ENCODE measurements around the gene HIF3A. TPM values are rescaled to one million over a fixed set of nuclear protein-coding genes. Genes with fewer than 3 reads are reported as not detected.

HIF3A gene
- total RNA-seq, 1 experiment from 2014 or later = not detected

- ATAC-seq = no peak
- DNase-seq (ENCODE audit: low read depth, low spot score) = no peak
- no peaks in the 10 kb centered on the region for H3K9me3 ChIP-seq (ENCODE audit: control insufficient read depth, insufficient read depth, low read depth, low read length)
- TF ChIP-seq SIN3A (IDR thresholded peaks at IDR 0.05; ENCODE audit: borderline replicate concordance, insufficient read depth, low read depth, low read length) = no peak
- no peak for TF ChIP-seq POLR2AphosphoS5 (IDR thresholded peaks at IDR 0.05; ENCODE audit: low read depth, low read length)
- no peak for TF ChIP-seq REST (IDR thresholded peaks at IDR 0.05; ENCODE audit: insufficient read depth in 1 of 2, low read depth in 2 of 2, low read length in 1 of 2)
- no peak for TF ChIP-seq TCF7L2 (IDR thresholded peaks at IDR 0.05; ENCODE audit: low read depth, low read length)
- TF ChIP-seq CTCF (IDR thresholded peaks at IDR 0.05) = no peak
- BruUV-seq (replicated peaks) = no TSS peak
- H3K36me3 ChIP-seq (ENCODE audit: control insufficient read depth, insufficient read depth, low read length) = no peaks in the 10 kb centered on the region
- CTCF ChIA-PET = interaction anchor here (0.7 kb wide), 1 partner anchor 93 kb away, joined by 11 read pairs; no protein-coding TSS in a partner anchor
- H3K27ac ChIP-seq (ENCODE audit: low read length) = no peak overlapping the region
- H3K4me3 ChIP-seq (ENCODE audit: low read depth in 2 of 2, low read length in 2 of 2) = no peak overlapping the region
- intact Hi-C loops (cut with micrococcal nuclease; ENCODE audit: unreplicated experiment) (no loop called here), in situ Hi-C loops (cut with HindIII; ENCODE audit: low pct_unique_long_range_greater_than_20kb, low sequenced_read_pairs) (no loop called here)
- H3K4me1 ChIP-seq (ENCODE audit: control insufficient read depth, insufficient read depth, low read length) = no peaks in the 10 kb centered on the region
- no peaks in the 10 kb centered on the region; the same call in 1 of the 2 replicates for H3K27me3 ChIP-seq (ENCODE audit: control insufficient read depth, insufficient read depth, low read length)
- POLR2A ChIA-PET = no interaction called here
Measured at GRCh38 chr19:46294494-46294893, 2.3 kb upstream of the HIF3A start.

GRCh38 chr19:46295401-46296201, 1.2 kb upstream of the HIF3A start:
- DNase-seq (ENCODE audit: low read depth, low spot score) = no peak
- Histone ChIP-seq H3K36me3 (ENCODE audit: control insufficient read depth, insufficient read depth, low read length) (no peaks in the 10 kb centered on the region), H3K4me3 (ENCODE audit: low read depth in 2 of 2, low read length in 2 of 2) (no peak overlapping the region), H3K27ac (ENCODE audit: low read length) (no peak overlapping the region), H3K4me1 (ENCODE audit: control insufficient read depth, insufficient read depth, low read length) (no peaks in the 10 kb centered on the region), H3K9me3 (ENCODE audit: control insufficient read depth, insufficient read depth, low read depth, low read length) (no peaks in the 10 kb centered on the region), H3K27me3 (ENCODE audit: control insufficient read depth, insufficient read depth, low read length) (no peaks in the 10 kb centered on the region; the same call in 1 of the 2 replicates)
- no peak for ATAC-seq
- ChIA-PET CTCF (interaction anchor here (0.7 kb wide), 1 partner anchor 94 kb away, joined by 11 read pairs; no protein-coding TSS in a partner anchor), POLR2A (no interaction called here)
- no TSS peak for BruUV-seq (replicated peaks)
- intact Hi-C loops (cut with micrococcal nuclease; ENCODE audit: unreplicated experiment) = no loop called here
- TF ChIP-seq REST (IDR thresholded peaks at IDR 0.05; ENCODE audit: insufficient read depth in 1 of 2, low read depth in 2 of 2, low read length in 1 of 2) = no peak
- no peak for TF ChIP-seq SIN3A (IDR thresholded peaks at IDR 0.05; ENCODE audit: borderline replicate concordance, insufficient read depth, low read depth, low read length)
- no peak for TF ChIP-seq CTCF (IDR thresholded peaks at IDR 0.05)
- TF ChIP-seq POLR2AphosphoS5 (IDR thresholded peaks at IDR 0.05; ENCODE audit: low read depth, low read length) = no peak
- no peak for TF ChIP-seq TCF7L2 (IDR thresholded peaks at IDR 0.05; ENCODE audit: low read depth, low read length)
- in situ Hi-C loops (cut with HindIII; ENCODE audit: low pct_unique_long_range_greater_than_20kb, low sequenced_read_pairs) = no loop called here
